Fibroblast of pulmonary artery (primary cell): ENCODE data around the gene CHCHD5.
"Not testable (repeated sequence)": the region's sequence is repeated elsewhere in the genome, so short reads cannot be mapped to it uniquely, and the experiment has no call there.

Experiments
- DNase-seq: peaks from one replicate; pipeline ENCODE4 v3.0.0-alpha.2; 2010; ENCODE audit warnings: low read depth
- H3K4me3 ChIP-seq: replicated peaks from 2 replicates; pipeline ENCODE4 v1.5.1; 2011; ENCODE audit warnings: low read depth, mild to moderate bottlenecking, control low read depth, low read length, moderate library complexity
- TF ChIP-seq, protein P1 (sequence below): IDR thresholded peaks from 2 replicates; pipeline ENCODE4 v1.5.1; 2011; ENCODE audit warnings: mild to moderate bottlenecking, control low read depth, low read length, inconsistent platforms; ENCODE audit errors: missing control alignments

Gene CHCHD5

DNA sequence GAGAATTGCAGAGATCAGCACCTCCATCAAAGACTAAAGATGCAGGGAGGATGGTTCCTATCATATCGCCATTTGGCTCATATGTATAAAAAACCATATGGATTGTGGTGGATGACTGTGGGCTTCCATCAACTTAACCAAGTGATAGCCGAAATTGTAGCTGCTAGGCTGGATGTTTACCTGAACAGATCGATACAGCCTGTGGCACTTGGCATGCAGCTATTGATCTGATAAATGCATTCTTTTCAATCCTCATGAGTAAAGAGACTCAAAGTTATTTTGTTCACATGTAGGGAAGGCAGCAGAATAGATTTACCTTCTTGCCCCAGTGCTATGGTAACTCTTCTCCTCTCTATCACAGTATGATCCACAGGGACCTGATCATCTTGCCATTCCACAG is 18.5 kb downstream of the CHCHD5 start:
- no peak for DNase-seq
- TF ChIP-seq, protein P1, sequence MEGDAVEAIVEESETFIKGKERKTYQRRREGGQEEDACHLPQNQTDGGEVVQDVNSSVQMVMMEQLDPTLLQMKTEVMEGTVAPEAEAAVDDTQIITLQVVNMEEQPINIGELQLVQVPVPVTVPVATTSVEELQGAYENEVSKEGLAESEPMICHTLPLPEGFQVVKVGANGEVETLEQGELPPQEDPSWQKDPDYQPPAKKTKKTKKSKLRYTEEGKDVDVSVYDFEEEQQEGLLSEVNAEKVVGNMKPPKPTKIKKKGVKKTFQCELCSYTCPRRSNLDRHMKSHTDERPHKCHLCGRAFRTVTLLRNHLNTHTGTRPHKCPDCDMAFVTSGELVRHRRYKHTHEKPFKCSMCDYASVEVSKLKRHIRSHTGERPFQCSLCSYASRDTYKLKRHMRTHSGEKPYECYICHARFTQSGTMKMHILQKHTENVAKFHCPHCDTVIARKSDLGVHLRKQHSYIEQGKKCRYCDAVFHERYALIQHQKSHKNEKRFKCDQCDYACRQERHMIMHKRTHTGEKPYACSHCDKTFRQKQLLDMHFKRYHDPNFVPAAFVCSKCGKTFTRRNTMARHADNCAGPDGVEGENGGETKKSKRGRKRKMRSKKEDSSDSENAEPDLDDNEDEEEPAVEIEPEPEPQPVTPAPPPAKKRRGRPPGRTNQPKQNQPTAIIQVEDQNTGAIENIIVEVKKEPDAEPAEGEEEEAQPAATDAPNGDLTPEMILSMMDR: no peak
- no peak overlapping the region for H3K4me3 ChIP-seq

DNA sequence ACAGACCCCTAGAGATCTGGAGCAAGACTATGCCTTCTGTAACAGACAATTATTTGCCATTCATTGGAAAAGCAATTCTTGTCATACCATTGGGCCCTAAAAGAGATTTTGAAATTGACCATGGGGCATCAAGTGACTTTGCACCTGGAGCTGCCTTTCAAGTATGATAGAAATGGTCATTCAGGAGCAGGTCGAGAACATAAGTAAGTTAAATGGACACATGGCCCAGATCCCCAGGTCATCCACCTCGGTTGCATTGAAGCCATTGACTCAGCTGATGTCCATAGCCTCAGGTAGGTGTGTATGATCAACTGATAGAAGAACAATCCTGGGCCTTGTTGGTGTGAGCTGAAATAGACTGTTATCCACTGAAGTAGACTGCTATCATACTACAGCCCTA is 19.3 kb downstream of the CHCHD5 start:
- TF ChIP-seq, protein P1: no peak
- DNase-seq: no peak
- H3K4me3 ChIP-seq: no peak overlapping the region

DNA sequence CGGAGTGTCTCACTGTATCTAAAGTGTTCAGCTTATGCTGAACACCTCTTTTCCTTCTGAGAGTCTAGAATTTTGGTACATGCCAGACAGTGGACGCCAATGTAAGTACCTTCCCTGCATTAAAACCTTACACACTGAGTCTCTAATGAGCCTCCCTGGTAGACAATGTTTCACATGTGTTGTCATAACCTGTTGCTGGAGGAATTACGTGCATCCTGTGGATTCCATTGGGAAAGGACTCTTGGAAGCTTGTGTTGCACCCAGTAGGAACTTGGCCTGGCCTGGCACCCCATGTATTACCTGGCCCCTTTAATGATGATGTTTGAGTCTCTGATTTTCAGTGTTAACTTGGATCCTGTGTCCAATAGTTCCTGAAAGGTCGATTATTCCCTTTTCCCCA is 20.5 kb downstream of the CHCHD5 start:
- TF ChIP-seq, protein P1: no peak
- no peak for DNase-seq
- no peak overlapping the region for H3K4me3 ChIP-seq

DNA sequence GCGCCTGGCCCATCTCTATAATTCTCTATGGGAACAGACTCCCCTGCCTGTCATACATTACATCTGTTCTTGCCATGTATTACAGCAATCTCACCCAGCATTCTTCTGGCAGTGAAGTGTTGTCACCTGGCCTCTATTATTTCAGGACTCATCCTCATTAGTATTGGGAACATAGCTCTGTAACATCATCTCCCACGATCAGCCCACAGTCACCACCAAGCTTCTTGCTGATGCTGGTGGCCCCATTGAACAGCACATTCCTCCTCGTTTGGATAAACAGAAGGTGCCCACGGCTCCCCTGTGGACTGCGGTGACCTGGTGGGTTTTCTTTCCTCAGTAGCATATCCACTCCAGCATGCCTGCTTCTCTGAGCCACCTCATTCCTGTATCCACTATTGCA is 21.5 kb downstream of the CHCHD5 start:
- TF ChIP-seq, protein P1: no peak
- DNase-seq: no peak
- no peak overlapping the region for H3K4me3 ChIP-seq

DNA sequence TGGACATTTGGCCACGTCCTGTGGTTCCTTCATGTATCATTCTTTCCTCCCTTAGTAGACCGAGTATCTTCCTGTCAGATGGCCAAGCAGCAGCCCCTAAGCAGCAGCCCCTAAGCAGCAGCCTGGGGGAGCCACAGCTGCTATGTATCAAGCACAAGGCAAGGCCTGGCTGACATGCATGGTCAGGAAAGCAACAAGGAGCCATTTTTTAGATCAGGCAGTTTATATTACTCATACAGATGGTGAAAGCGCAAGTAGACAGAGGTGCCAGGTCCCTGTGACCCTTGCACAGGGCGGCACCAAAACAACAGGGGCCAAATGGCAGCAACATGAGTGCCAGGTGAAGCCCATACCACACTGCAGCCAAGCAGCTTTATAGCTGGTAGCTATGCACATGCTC is 22.1 kb downstream of the CHCHD5 start:
- TF ChIP-seq, protein P1: no peak
- DNase-seq: no peak
- no peak overlapping the region for H3K4me3 ChIP-seq

DNA sequence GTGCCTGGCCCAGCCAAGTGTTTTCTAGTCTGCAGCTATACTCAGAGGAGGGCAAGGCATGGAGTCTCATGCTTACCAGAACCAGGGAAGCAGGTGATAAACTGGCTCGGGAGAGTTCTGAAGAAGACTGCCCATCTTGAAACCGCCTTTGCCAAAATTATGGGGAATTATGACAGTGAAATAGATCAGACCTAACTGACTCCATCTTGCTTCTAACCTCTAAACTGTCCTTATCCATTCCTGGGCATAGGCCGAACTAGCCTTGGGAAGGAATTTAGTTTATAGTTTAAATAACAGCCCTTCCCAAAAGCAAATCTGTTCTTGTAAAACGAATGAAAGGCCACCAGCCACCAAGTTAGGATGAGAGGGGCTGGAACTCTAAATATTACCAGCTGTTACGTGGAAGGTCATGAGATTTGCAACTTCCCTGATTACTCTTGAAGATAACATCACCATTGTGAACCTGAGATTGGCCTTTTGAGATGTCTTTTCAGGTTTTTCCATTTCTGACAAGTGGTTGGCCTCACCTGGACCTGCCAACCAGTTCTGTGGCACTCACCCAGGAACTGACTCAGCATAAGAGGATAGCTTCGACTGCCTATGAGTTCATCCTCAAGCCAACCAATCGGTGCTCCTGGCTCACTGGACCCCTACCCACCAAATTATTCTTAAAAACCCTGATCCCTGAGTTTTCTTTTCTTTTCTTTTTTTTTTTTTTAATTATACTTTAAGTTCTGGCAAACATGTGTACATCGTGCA is 23.4 kb downstream of the CHCHD5 start:
- TF ChIP-seq, protein P1: no peak
- DNase-seq: no peak
- H3K4me3 ChIP-seq: no peak overlapping the region

DNA sequence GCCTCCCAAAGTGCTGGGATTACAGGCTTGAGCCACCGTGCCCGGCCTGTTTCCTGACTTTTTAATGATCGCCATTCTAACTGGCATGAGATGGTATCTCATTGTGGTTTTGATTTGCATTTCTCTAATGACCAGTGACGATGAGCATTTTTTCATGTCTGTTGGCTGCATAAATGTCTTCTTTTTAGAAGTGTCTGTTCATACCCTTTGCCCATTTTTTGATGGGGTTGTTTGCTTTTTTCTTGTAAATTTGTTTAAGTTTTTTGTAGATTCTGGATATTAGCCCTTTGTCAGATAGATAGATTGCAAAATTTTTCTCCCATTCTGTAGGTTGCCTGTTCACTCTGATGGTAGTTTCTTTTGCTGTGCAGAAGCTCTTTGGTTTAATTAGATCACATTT is 24.9 kb downstream of the CHCHD5 start:
- H3K4me3 ChIP-seq, DNase-seq: not testable (repeated sequence)

DNA sequence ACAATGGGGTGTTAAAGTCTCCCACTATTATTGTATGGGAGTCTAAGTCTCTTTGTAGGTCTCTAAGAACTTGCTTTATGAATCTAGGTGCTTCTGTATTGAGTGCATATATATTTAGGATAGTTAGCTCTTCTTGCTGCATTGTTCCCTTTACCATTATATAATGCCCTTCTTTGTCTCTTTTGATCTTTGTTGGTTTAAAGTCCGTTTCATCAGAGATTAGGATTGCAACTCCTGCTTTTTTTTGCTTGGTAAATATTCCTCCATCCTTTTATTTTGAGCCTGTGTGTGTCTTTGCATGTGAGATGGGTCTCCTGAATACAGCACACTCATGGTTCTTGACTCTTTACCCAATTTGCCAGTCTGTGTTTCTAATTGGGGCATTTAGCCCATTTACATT is 27.9 kb downstream of the CHCHD5 start:
- DNase-seq, H3K4me3 ChIP-seq: not testable (repeated sequence)
